Mucosa of descending colon (tissue), 3 donors: ENCODE measurements around the gene SLC9B2. TPM values are rescaled to one million over a fixed set of nuclear protein-coding genes. Genes with fewer than 3 reads are reported as not detected.

ENCODE experiments used
- ATAC-seq: fragments of 200-7000 bp; cut with Tn5 transposase; one replicate; pipeline ENCODE4 v1.9.1; 2020; ENCODE audit warnings: mild to moderate bottlenecking, moderate library complexity
- DNase-seq, 3 donors: peaks; one replicate each; pipeline ENCODE4 v3.0.0-alpha.2; 2020
- H3K36me3 ChIP-seq: fragments of 200-600 bp; one replicate; pipeline ENCODE4 v1.8.0; 2021; ENCODE audit warnings: low read depth, mild to moderate bottlenecking
- H3K4me1 ChIP-seq: fragments of 200-600 bp; one replicate; pipeline ENCODE4 v1.8.0; 2021; ENCODE audit warnings: low read depth, mild to moderate bottlenecking
- H3K4me3 ChIP-seq: fragments of 200-600 bp; one replicate; pipeline ENCODE4 v1.8.0; 2021; ENCODE audit warnings: mild to moderate bottlenecking
- H3K9me3 ChIP-seq: fragments of 200-600 bp; one replicate; pipeline ENCODE4 v1.8.0; 2021; ENCODE audit warnings: mild to moderate bottlenecking
- CTCF ChIP-seq: fragments of 200-600 bp; IDR thresholded peaks from one replicate; pipeline ENCODE4 v1.8.0; 2022; ENCODE audit warnings: antibody characterized with exemption, mild to moderate bottlenecking
- intact Hi-C, 2 donors: fragments of 100-400 bp; cut with DNase I in 1 of 2; cut with micrococcal nuclease in 1 of 2; formaldehyde crosslinking; loops; one replicate each; pipeline versions ENCODE4 v1.11.0 to v1.11.1; 2022; cut with DNase I, micrococcal nuclease
- total RNA-seq, 3 donors: library from RNA; stranded (reverse); fragmentation: NEBNext Ultra II Directional in 2 of 3; extraction: Animal tissue kit (Norgen Biotek cat#: 25700) in 2 of 3; gene quantifications; one replicate each; pipeline versions ENCODE4 v1.2.1 to v1.2.4, GENCODE V29; 2021 to 2023
- donor health status: DM: no; HTN: no; CAD: no; lungs with moderate emphysema.
- donor health status: DM: no; HTN: no; CAD: no.
- donor health status: DM: no; HTN: yes; CAD: no.

SLC9B2 gene
- total RNA-seq, 3 donors from 2014 or later = 0.84 to 9.7 (median 2.9) TPM

- DNase-seq = no peak
- no peak for TF ChIP-seq CTCF
- H3K36me3 ChIP-seq = no peaks in the 10 kb centered on the region
- ATAC-seq = no peak
- H3K4me1 ChIP-seq = no peaks in the 10 kb centered on the region
- H3K9me3 ChIP-seq = no peaks in the 10 kb centered on the region
- intact Hi-C loops = no loop called here
- no peak overlapping the region for H3K4me3 ChIP-seq
These were observed 16.0 kb downstream of the SLC9B2 start for GRCh38 chr4:103060453-103061148.

- no peak for DNase-seq
- intact Hi-C loops = no loop called here
- no peak overlapping the region for H3K4me3 ChIP-seq
- no peak for TF ChIP-seq CTCF
- H3K36me3 ChIP-seq = no peaks in the 10 kb centered on the region
- H3K9me3 ChIP-seq = no peaks in the 10 kb centered on the region
- no peak for ATAC-seq
- no peaks in the 10 kb centered on the region for H3K4me1 ChIP-seq
These were observed 22.5 kb downstream of the SLC9B2 start for GRCh38 chr4:103054030-103054429.

GRCh38 chr4:103052779-103053178 is 23.8 kb downstream of the SLC9B2 start:
- no peaks in the 10 kb centered on the region for H3K4me1 ChIP-seq
- TF ChIP-seq CTCF = no peak
- DNase-seq (no peak), ATAC-seq (no peak)
- no peak overlapping the region for H3K4me3 ChIP-seq
- H3K9me3 ChIP-seq = no peaks in the 10 kb centered on the region
- intact Hi-C loops = no loop called here
- no peaks in the 10 kb centered on the region for H3K36me3 ChIP-seq

GRCh38 chr4:103052145-103052544 is 24.4 kb downstream of the SLC9B2 start:
- no peaks in the 10 kb centered on the region for H3K4me1 ChIP-seq
- H3K36me3 ChIP-seq = no peaks in the 10 kb centered on the region
- TF ChIP-seq CTCF = no peak
- no peaks in the 10 kb centered on the region for H3K9me3 ChIP-seq
- ATAC-seq = no peak
- no peak for DNase-seq
- intact Hi-C loops = no loop called here
- no peak overlapping the region for H3K4me3 ChIP-seq

GRCh38 chr4:103050736-103051436 is 25.7 kb downstream of the SLC9B2 start:
- Histone ChIP-seq H3K4me1 (no peaks in the 10 kb centered on the region), H3K4me3 (no peak overlapping the region), H3K9me3 (no peaks in the 10 kb centered on the region), H3K36me3 (no peaks in the 10 kb centered on the region)
- intact Hi-C loops = no loop called here
- no peak for DNase-seq
- no peak for ATAC-seq
- TF ChIP-seq CTCF = no peak
